Measurements from ENCODE around the gene NUBP2. TPM values are rescaled to one million over a fixed set of nuclear protein-coding genes. Genes with fewer than 3 reads are reported as not detected.
"Not testable (repeated sequence)": the region's sequence is repeated elsewhere in the genome, so short reads cannot be mapped to it uniquely, and the experiment has no call there.

NUBP2 gene
- total RNA-seq, 1 donor = 26.2 TPM

DNA sequence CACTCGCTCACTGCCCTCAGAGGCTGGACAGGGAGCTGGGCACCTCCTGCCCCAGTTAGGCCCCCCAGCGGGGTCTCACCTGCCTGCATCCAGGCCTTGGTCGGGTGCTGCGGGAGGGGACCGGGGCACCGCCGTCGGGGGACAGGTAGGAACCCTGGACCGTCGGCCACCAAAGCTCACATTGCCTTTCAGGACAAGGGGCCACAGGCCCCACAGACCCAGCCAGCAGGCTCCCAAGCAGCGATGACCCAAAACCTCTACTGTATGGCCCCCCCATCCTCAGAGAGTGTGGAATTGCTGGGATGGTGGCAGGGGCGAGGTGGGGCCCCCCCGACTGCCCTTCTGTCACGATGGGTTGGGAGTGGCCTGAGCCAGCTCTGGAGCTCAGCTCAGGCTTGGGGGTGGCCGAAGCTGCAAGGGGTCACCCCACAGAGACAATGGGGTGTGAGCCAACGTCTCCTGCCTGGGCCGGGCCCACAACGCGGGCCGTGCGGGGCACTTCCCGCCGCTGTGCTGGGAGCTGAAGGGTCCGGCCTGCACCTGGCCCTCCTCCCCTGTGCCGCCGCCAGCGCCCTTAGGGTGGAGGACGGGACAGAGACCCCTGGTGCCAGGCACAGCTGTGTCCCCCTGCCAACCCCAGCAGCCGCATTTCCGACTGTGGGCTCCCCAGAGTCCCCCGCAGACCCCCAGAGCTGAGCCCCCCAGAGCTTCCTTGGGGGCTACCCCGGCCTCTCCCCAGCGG is 10.2 kb downstream of the NUBP2 start:
- no peaks in the 10 kb centered on the region for H3K4me1 ChIP-seq (ENCODE audit: insufficient read depth, low read length)
- H3K4me3 ChIP-seq (ENCODE audit: low read length) = no peak overlapping the region
- no peaks in the 10 kb centered on the region for H3K9me3 ChIP-seq (ENCODE audit: low read depth, low read length)
- no peaks in the 10 kb centered on the region for H3K27me3 ChIP-seq (ENCODE audit: insufficient read depth, low read length)

DNA sequence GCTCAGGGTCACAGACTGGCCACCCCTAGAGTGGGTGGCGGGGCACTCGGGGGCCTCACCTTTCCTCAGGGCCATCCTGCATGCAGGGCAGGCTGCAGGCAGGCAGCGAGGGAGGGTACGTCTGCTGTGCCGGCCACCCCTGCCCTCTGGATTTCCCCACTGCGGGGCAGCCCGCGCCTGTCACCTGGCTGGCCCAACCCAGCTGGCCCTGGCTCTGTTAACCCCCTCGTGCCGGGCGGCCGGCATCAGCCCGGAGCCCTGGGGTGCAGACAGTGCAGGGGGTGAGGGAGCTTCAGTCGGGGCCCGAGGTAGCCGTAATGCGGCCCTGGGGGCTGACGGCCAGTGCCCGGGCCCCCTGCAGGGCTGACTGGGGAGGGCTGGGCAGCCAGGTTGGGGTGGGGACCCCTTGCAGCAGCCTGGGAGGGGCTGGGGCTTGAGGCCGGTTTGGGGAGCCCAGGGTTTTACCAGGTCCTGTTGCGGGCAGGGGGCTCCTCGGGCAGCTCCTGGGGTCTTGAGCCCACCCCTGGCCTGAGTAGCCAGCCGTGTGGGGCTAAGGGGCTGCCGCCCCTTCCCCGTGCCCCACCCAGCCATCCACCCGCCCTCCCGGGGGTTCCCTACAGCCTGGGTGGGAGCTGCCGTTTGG is 10.9 kb downstream of the NUBP2 start, which contains the start of gene IGFALS:
Gene IGFALS, minus strand, starts transcription at position 128 of the 643 bp plus-strand sequence. Its CDS starts 53 bp downstream, at position 75.
- H3K27me3 ChIP-seq (ENCODE audit: insufficient read depth, low read length) = no peaks in the 10 kb centered on the region
- no peaks in the 10 kb centered on the region for H3K4me1 ChIP-seq (ENCODE audit: insufficient read depth, low read length)
- H3K9me3 ChIP-seq (ENCODE audit: low read depth, low read length) = no peaks in the 10 kb centered on the region
- no peak within 1 kb of the TSS for H3K4me3 ChIP-seq (ENCODE audit: low read length)

DNA sequence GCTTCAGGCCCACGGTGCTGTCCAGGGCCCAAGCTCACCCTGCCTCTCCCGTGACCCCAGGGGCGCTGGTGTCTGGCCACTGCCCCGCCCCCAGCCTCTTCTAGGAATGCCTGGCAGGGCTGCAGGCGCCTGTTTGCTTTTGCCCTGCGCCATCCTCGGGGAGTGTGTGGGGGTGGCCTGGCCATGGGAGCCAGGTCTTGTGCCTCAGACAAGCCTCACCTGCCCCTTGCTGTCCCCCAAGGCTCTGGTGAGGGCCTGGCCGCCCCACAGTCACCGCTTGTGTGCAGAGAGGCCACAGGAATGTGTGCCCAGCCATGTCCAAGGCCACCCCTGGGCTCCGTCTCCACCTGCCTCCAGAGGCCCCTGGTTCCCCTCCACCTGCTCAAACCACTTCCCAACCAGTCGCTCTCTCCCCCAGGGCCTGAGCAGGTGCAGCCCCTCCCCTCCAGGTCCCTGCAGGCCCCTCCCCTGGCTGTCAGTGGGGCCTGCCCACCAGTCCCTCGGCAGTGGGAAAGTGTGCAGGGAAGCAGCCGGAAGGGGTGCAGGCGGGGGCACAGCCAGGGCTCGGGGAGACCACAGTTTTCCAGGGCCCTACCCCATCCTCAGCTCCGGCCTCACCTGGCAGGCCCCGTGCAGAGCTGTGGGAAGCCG is 11.6 kb downstream of the NUBP2 start:
- H3K4me3 ChIP-seq (ENCODE audit: low read length) = no peak overlapping the region
- no peaks in the 10 kb centered on the region for H3K4me1 ChIP-seq (ENCODE audit: insufficient read depth, low read length)
- H3K9me3 ChIP-seq (ENCODE audit: low read depth, low read length) = no peaks in the 10 kb centered on the region
- H3K27me3 ChIP-seq (ENCODE audit: insufficient read depth, low read length) = no peaks in the 10 kb centered on the region

DNA sequence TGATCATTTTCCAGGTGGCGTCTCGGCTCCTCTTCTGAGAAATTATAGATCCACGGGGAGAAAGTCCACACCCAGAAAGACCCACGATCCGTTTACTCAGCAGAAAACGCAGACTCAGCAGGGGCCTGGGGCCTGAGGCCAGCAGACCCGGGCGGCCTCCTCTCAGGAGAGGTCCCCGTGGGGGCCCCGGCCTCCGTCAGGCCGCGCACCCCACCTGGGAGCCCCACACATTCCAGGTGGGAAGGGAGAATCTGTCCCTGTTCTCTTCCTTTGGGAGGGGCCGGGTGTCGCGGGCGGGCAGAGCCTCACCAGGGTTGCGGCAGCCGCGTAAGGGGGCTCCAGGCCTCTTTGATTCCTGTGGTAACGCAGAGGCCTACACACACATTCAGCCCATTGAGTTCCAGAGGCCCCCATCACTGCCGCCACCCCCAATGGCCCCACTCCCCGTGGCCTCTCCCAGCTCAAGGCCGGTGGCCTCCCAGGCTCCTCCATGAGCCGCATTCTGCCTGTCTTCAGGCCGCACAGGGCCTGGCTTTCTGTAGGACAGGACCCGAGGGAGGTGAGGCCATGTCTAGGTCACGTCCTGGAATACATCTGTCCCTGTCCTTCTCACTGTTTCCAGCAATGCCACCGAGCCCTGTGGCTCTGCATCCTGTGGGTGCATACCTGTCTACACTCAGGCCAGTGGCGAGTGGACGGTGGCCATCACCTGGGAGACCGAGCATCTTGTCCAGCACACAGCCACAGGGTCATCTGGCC is 12.3 kb downstream of the NUBP2 start:
- Histone ChIP-seq H3K27me3 (ENCODE audit: insufficient read depth, low read length) (no peaks in the 10 kb centered on the region), H3K9me3 (ENCODE audit: low read depth, low read length) (no peaks in the 10 kb centered on the region), H3K4me1 (ENCODE audit: insufficient read depth, low read length) (no peaks in the 10 kb centered on the region), H3K4me3 (ENCODE audit: low read length) (no peak overlapping the region)

DNA sequence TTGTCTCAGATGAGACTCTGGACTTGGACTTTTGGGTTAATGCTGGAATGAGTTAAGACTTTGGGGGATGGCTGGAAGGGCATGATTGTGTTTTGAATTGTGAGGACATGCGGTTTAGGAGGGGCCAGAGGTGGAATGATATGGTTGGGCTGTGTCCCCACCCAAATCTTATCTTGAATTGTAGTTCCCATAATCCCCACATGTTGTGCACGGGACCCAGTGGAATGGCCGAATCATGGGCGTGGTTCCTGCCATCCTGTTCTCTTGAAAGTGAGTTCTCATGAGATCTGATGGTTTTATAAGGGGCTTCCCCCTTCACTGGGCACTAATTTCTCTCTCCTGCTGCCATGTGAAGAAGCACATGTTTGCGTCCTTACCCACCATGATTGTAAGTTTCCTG is 16.5 kb downstream of the NUBP2 start:
- H3K4me3 ChIP-seq (ENCODE audit: low read length); H3K27me3 ChIP-seq (ENCODE audit: insufficient read depth, low read length); H3K4me1 ChIP-seq (ENCODE audit: insufficient read depth, low read length); H3K9me3 ChIP-seq (ENCODE audit: low read depth, low read length): not testable (repeated sequence)

DNA sequence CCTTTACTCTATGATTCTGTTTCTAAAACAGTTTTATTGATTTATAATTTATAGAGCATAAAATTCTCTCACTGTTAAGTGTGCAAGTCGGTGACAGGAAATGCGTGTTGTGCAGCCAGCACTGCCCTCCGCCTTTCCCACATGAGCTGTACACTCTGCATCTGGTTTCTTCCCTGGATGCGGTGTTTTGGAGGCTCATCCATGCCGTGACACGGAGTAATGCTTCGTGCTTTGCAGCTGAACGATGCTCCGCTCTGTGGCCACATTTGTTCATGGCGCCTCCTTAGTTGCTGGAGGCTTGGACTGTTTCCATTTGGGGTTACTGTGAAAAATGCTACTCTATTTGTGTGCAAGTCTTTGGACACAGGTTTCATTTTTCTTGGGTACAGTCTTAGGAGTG is 17.9 kb downstream of the NUBP2 start:
- Histone ChIP-seq H3K4me3 (ENCODE audit: low read length) (no peak overlapping the region), H3K4me1 (ENCODE audit: insufficient read depth, low read length) (no peaks in the 10 kb centered on the region), H3K9me3 (ENCODE audit: low read depth, low read length) (no peaks in the 10 kb centered on the region), H3K27me3 (ENCODE audit: insufficient read depth, low read length) (no peaks in the 10 kb centered on the region)

DNA sequence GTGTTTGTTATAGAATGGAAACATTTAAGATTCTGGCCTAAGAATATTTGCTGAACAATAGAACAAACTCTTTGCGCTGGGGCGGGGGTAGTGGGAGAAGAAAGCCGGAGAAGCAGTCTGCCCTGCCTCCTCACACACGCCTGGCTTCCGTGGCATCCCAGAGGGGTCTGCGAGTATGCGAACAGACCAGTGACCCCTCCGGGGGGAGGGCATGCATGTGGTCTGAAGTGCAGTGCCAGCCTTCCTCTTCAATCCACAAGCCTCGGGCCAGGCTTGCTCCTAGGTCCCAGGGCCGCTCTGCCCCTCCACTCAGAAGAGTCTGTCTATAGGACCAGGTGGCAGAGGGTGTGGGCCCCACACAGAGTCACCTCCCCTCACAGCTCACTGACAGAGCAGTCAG is 24.9 kb downstream of the NUBP2 start:
- Histone ChIP-seq H3K9me3 (ENCODE audit: low read depth, low read length) (no peaks in the 10 kb centered on the region), H3K4me1 (ENCODE audit: insufficient read depth, low read length) (no peaks in the 10 kb centered on the region), H3K4me3 (ENCODE audit: low read length) (no peak overlapping the region), H3K27me3 (ENCODE audit: insufficient read depth, low read length) (no peaks in the 10 kb centered on the region)

DNA sequence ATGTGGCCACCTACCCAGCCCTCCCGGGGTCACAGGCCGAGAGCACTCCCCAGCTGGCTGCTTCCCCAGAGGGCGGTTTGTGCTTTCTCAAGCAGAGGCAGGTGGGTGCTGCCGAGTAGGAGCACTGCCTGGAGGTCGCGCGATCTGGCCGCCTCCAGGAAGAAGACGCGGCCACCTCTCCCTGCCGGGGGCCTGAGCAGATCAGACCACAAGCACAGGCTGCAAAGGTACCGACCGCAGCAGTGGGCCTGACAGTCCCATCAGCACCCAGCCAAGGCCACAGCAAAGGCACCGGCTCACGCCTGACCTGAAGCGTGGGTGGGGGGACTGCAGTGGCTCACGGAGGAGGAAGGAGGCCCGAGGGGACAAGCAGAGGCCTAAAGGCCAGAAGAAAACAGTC is 25.9 kb downstream of the NUBP2 start:
- no peaks in the 10 kb centered on the region for H3K4me1 ChIP-seq (ENCODE audit: insufficient read depth, low read length)
- H3K27me3 ChIP-seq (ENCODE audit: insufficient read depth, low read length) = no peaks in the 10 kb centered on the region
- H3K4me3 ChIP-seq (ENCODE audit: low read length) = no peak overlapping the region
- no peaks in the 10 kb centered on the region for H3K9me3 ChIP-seq (ENCODE audit: low read depth, low read length)

DNA sequence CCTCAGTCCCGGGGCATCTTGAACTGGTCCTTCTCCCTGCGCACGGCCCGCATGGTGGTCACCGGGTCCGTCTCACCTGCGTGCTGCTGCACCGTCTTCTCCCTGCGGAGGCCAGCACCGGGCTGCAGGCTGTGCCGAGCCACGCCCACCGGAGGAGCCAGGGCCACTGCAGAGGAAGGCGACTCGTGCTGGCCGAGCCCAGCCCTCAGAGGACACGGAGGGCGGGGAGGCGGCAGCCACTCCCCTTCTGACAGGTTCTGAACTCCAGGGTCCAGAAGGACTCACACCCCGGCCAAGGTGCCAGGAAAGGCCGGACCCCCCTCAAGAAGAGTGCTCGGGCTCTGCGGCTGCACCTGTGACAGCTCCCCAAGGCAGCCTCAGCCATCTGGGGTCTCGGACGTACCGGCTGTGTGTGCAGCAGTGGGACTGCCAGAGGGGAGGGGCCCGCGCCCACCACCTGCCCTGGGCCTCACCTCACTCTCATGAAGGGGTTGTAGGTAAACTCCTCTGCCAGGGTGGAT is 26.6 kb downstream of the NUBP2 start:
- H3K4me3 ChIP-seq (ENCODE audit: low read length) = no peak overlapping the region
- H3K27me3 ChIP-seq (ENCODE audit: insufficient read depth, low read length) = no peaks in the 10 kb centered on the region
- H3K9me3 ChIP-seq (ENCODE audit: low read depth, low read length) = no peaks in the 10 kb centered on the region
- no peaks in the 10 kb centered on the region for H3K4me1 ChIP-seq (ENCODE audit: insufficient read depth, low read length)

DNA sequence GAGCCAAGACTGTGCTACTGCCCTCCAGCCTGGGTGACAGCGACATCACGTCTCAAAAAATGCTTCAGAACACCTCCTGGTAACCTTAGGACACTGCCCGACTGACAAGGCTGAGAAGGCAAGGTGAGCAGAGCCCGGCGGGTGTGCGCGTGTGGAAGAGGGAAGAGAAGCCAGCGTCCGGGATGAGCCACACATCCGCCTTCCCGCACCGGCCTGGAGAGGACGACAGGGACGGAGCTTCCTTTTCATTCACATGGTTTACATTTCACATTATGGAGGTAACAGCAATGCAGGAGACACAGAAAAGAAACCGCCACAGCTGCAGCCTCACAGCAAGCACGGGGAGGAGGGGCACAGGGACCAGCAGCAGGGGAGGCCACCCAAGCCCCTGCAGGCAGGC is 27.3 kb downstream of the NUBP2 start:
- Histone ChIP-seq H3K4me1 (ENCODE audit: insufficient read depth, low read length) (no peaks in the 10 kb centered on the region), H3K27me3 (ENCODE audit: insufficient read depth, low read length) (no peaks in the 10 kb centered on the region), H3K9me3 (ENCODE audit: low read depth, low read length) (no peaks in the 10 kb centered on the region), H3K4me3 (ENCODE audit: low read length) (no peak overlapping the region)

DNA sequence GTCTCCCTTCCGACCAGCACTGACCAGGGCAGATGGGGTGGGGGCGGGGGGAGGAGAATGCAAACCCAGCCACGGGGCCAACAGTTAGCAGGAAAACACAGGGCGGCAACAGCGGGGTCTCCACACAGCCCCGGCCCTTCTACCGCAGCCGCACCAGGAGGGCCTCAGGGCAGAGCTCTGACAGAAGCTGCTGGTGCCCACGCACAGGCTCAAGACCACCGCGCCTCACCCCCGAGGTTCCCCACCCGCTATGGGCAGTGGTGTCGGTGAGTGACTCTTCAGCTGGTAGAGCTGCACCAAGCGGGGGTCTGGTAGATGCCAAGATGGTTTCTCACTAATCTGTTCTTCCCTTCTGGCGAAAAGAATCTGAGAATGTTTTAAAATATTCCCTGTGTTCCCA is 27.8 kb downstream of the NUBP2 start:
- no peak overlapping the region for H3K4me3 ChIP-seq (ENCODE audit: low read length)
- H3K9me3 ChIP-seq (ENCODE audit: low read depth, low read length) = no peaks in the 10 kb centered on the region
- H3K27me3 ChIP-seq (ENCODE audit: insufficient read depth, low read length) = no peaks in the 10 kb centered on the region
- no peaks in the 10 kb centered on the region for H3K4me1 ChIP-seq (ENCODE audit: insufficient read depth, low read length)

DNA sequence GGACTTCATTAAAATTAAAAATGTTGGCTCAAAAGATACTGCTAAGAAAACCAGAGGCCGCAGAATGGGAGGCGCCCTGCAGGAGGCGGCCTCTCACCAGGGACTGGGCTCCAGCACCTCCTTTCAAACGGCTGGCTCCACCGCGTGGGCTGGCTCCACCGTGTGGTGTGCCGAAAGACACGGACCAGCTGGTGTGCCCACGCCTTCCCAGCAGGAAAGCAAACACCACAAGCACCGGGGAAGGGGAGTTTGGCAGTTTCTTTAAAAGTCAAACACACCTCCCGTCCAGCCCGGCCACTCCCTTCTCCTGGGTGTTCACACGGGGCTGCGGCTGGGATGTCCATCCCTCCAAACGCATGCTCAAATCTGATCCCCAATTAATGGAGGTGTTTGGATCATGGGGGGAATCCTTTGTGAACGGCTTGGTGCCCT is 30.0 kb downstream of the NUBP2 start:
- no peaks in the 10 kb centered on the region for H3K27me3 ChIP-seq (ENCODE audit: insufficient read depth, low read length)
- H3K4me1 ChIP-seq (ENCODE audit: insufficient read depth, low read length) = no peaks in the 10 kb centered on the region
- no peaks in the 10 kb centered on the region for H3K9me3 ChIP-seq (ENCODE audit: low read depth, low read length)
- H3K4me3 ChIP-seq (ENCODE audit: low read length) = no peak overlapping the region

DNA sequence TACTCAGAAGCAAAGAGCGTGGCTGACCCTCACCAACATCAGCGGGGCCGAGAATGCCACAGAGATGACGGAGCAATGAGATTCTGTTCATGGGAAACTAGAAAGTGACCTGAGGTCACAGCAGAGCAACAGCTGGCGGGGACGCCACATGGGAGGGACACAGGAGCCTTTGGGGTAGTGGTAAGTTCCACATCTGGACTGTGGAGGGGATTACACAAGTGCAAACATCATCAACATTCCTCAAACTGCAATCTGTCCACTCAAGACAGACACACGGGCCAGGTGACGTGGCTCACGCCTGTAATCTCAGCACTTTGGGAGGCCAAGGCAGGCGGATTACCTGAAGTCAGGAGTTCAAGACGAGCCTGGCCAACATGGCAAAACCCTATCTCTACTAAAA is 32.7 kb downstream of the NUBP2 start:
- H3K4me3 ChIP-seq (ENCODE audit: low read length) = no peak overlapping the region
- H3K4me1 ChIP-seq (ENCODE audit: insufficient read depth, low read length) = no peaks in the 10 kb centered on the region
- H3K9me3 ChIP-seq (ENCODE audit: low read depth, low read length) = no peaks in the 10 kb centered on the region
- H3K27me3 ChIP-seq (ENCODE audit: insufficient read depth, low read length) = no peaks in the 10 kb centered on the region

DNA sequence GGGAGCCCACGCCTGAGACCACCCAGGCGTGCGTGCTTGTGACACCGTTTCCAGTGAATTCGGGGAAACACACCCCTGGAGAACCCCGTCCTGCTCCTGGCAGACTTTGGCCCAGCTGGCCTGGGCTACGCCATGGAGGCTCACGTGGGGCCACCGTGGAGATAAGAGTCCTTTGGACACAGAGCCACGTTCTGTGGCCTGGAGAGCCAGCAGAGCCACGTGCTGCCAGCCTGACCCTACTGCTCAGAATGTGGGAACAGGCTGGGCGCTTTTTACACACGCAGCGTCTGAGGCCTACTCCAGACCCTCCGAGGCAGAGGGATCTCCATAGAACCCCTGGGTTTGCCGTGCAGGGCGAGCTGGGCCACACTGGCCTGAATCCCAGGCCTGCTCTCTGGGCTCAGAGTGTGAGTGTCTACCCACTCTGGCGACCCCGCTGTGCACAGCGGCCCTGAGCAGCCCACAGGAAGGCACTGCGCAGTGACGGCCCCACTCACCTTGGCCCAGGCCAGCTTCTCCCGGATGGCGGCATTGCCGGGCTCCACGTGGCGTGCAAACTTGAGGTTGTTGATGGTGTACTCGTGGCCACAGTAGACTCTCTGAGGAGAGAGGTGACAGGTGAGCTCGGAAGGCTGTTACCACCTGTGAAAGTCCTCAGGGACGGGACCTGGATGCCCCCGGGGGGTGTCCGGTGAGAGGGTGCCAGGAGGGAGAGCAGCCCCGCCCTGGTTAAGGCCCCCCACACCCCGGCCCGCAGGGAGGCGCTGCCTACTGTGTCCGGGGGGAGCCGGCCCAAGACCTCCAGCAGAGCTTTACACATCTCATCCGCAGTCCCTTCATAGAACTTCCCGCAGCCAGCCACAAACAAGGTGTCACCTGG is 33.9 kb downstream of the NUBP2 start:
- no peak overlapping the region for H3K4me3 ChIP-seq (ENCODE audit: low read length)
- no peaks in the 10 kb centered on the region for H3K4me1 ChIP-seq (ENCODE audit: insufficient read depth, low read length)
- no peaks in the 10 kb centered on the region for H3K27me3 ChIP-seq (ENCODE audit: insufficient read depth, low read length)
- H3K9me3 ChIP-seq (ENCODE audit: low read depth, low read length) = no peaks in the 10 kb centered on the region

Data from mononuclear cell (primary cell).